A549 (cell line): Measurements from ENCODE around the gene ZNF384. TPM values are rescaled to one million over a fixed set of nuclear protein-coding genes. Genes with fewer than 3 reads are reported as not detected.

Source experiments
- ATAC-seq, 2 experiments: fragments of 200-7000 bp in 1 of 2; fragments of >200 bp in 1 of 2; cut with Nextera tagmentation in 1 of 2; cut with Tn5 transposase in 1 of 2; 3 replicates each; pipeline versions ENCODE4 v1.8.0 to v1.9.1; 2018 to 2020; ENCODE audit warnings: mild to moderate bottlenecking in 1 of 2, moderate library complexity in 1 of 2
- CTCF ChIA-PET: fragments of 300-600 bp; sonication (Branson Sonifier 250); formaldehyde crosslinking; extraction: SDS; loops from one replicate; lab custom pipeline; 2021; ENCODE audit warnings: antibody characterized with exemption, inconsistent platforms; lab: Yijun Ruan, JAX
- POLR2A ChIA-PET: fragments of 350-600 bp; formaldehyde crosslinking; extraction: SDS; loops from one replicate; lab custom pipeline; 2021; ENCODE audit warnings: antibody characterized with exemption, inconsistent platforms; lab: Yijun Ruan, JAX
- DNase-seq, 2 experiments: peaks; one replicate each; pipeline versions ENCODE4 v3.0.0 to v3.0.0-alpha.2; 2011 to 2016; ENCODE audit warnings: low read depth in 1 of 2, low spot score in 1 of 2
- FAIRE-seq: peaks from 2 replicates; lab custom pipeline; 2011; peaks lifted over from hg19 to GRCh38; lab: Jason Lieb, UNC
- H3K27ac ChIP-seq, 2 experiments: fragments of >200 bp; sonication (Bioruptor Twin); formaldehyde crosslinking; 3 replicates each; pipeline ENCODE4 v1.5.1; 2016 to 2017
- H3K4me1 ChIP-seq: fragments of >200 bp; sonication (Bioruptor Twin); formaldehyde crosslinking; 3 replicates; pipeline ENCODE4 v1.6.1; 2016
- H3K4me2 ChIP-seq: fragments of >200 bp; sonication (Bioruptor Twin); formaldehyde crosslinking; 3 replicates; pipeline ENCODE4 v1.6.1; 2016
- H3K4me3 ChIP-seq: fragments of >200 bp; sonication (Bioruptor Twin); formaldehyde crosslinking; 3 replicates; pipeline ENCODE4 v1.5.1; 2016
- H3K9me3 ChIP-seq: fragments of >200 bp; sonication (Bioruptor Twin); formaldehyde crosslinking; 3 replicates; pipeline ENCODE4 v1.6.1; 2016
- ATOH8 ChIP-seq: fragments of 250-450 bp; sonication (Bioruptor Pico); IDR thresholded peaks from 2 replicates; pipeline ENCODE4 v1.5.0; 2020; ENCODE audit warnings: low read depth, mild to moderate bottlenecking, moderate library complexity
- BHLHE40 ChIP-seq: IDR thresholded peaks from 2 replicates; pipeline ENCODE4 v1.6.1; 2012; ENCODE audit warnings: low read depth, low read length, inconsistent platforms
- CBX2 ChIP-seq: fragments of 200-600 bp; sonication (generic); IDR thresholded peaks from 2 replicates; pipeline ENCODE4 v1.6.1; 2016; ENCODE audit warnings: low read depth, mild to moderate bottlenecking, borderline replicate concordance
- CHD4 ChIP-seq: fragments of 200-600 bp; sonication (generic); IDR thresholded peaks from 2 replicates; pipeline ENCODE4 v1.6.1; 2016; ENCODE audit warnings: antibody characterized with exemption, mild to moderate bottlenecking, borderline replicate concordance
- CTCF ChIP-seq: fragments of >200 bp; sonication (Bioruptor Twin); formaldehyde crosslinking; IDR thresholded peaks from 3 replicates; pipeline ENCODE4 v1.5.1; 2016
- E2F6 ChIP-seq: IDR thresholded peaks from 2 replicates; pipeline ENCODE4 v1.6.1; 2012; ENCODE audit warnings: low read depth, borderline replicate concordance
- EHF ChIP-seq: fragments of 250-450 bp; sonication (Bioruptor Pico); IDR thresholded peaks from 2 replicates; pipeline ENCODE4 v1.5.0; 2020; ENCODE audit warnings: mild to moderate bottlenecking
- EP300 ChIP-seq, 2 experiments: fragments of >200 bp; sonication (Bioruptor Twin); formaldehyde crosslinking; IDR thresholded peaks; 2 replicates in 1 of 2; 3 replicates in 1 of 2; pipeline ENCODE4 v1.6.1; 2016 to 2017
- FOXS1 ChIP-seq: fragments of 250-450 bp; sonication (Bioruptor Pico); IDR thresholded peaks from 2 replicates; pipeline ENCODE4 v1.5.0; 2020; ENCODE audit warnings: mild to moderate bottlenecking, moderate library complexity
- GATA3 ChIP-seq: IDR thresholded peaks from 2 replicates; pipeline ENCODE4 v1.6.1; 2012; ENCODE audit warnings: borderline replicate concordance
- HEYL ChIP-seq: fragments of 250-450 bp; sonication (Bioruptor Pico); IDR thresholded peaks from 2 replicates; pipeline ENCODE4 v1.8.0; 2021; ENCODE audit warnings: mild to moderate bottlenecking, moderate library complexity
- HOXA7 ChIP-seq: fragments of 250-450 bp; sonication (Bioruptor Pico); IDR thresholded peaks from 2 replicates; pipeline ENCODE4 v1.5.0; 2020; ENCODE audit warnings: mild to moderate bottlenecking, moderate library complexity
- HOXB5 ChIP-seq: fragments of 250-450 bp; sonication (Bioruptor Pico); IDR thresholded peaks from 2 replicates; pipeline ENCODE4 v1.5.0; 2020; ENCODE audit warnings: mild to moderate bottlenecking, moderate library complexity
- KDM1A ChIP-seq: fragments of 200-600 bp; sonication (generic); IDR thresholded peaks from 2 replicates; pipeline ENCODE4 v1.6.1; 2016; ENCODE audit warnings: low read depth, mild to moderate bottlenecking
- KDM5A ChIP-seq: fragments of 200-600 bp; sonication (generic); IDR thresholded peaks from 2 replicates; pipeline ENCODE4 v1.6.1; 2016; ENCODE audit warnings: antibody characterized with exemption, mild to moderate bottlenecking
- MAZ ChIP-seq: fragments of 150-350 bp; IDR thresholded peaks from 2 replicates; pipeline ENCODE4 v1.6.1; 2014; ENCODE audit warnings: antibody characterized with exemption, low read depth, low read length, borderline replicate concordance
- MYC ChIP-seq: IDR thresholded peaks from 2 replicates; pipeline ENCODE4 v1.6.1; 2012; ENCODE audit warnings: mild to moderate bottlenecking, inconsistent platforms, low read length, improper control_type of control experiment, borderline replicate concordance
- POLR2AphosphoS2 ChIP-seq: conservative IDR thresholded peaks from 2 replicates; pipeline ENCODE4 v1.6.1; 2012; ENCODE audit warnings: low read length, improper control_type of control experiment, inconsistent platforms
- RCOR1 ChIP-seq: fragments of 150-350 bp; IDR thresholded peaks from 2 replicates; pipeline ENCODE4 v1.6.1; 2014; ENCODE audit warnings: antibody characterized with exemption, low read length, low read depth
- RNF2 ChIP-seq: fragments of 200-600 bp; sonication (generic); IDR thresholded peaks from 2 replicates; pipeline ENCODE4 v1.6.1; 2016; ENCODE audit warnings: low read depth, mild to moderate bottlenecking, antibody characterized with exemption, moderate library complexity, borderline replicate concordance
- SMC3 ChIP-seq: fragments of >200 bp; sonication (Bioruptor Twin); formaldehyde crosslinking; IDR thresholded peaks from 3 replicates; pipeline ENCODE4 v1.6.1; 2018; ENCODE audit warnings: inconsistent platforms
- ZNF302 ChIP-seq: fragments of 250-450 bp; sonication (Bioruptor Pico); IDR thresholded peaks from 2 replicates; pipeline ENCODE4 v1.9.0; 2021; ENCODE audit warnings: inconsistent platforms, mild to moderate bottlenecking, moderate library complexity
- WGBS: methylation state at CpG from one replicate; pipeline ENCODE4 v1.1.6; 2017; ENCODE audit errors: missing lambda C conversion rate; 5-methylcytosine and 5-hydroxymethylcytosine counted together
- polyA plus RNA-seq, 4 experiments: library from polyadenylated mRNA; depleted of rRNA in 3 of 4; stranded (reverse); fragments of >200 nt; fragmentation: RNase III in 1 of 4; extraction: RNeasy Plus Mini Kit Qiagen cat#74134 plus additional on column Dnase treatment in 1 of 4; gene quantifications; 2 replicates in 3 of 4; 3 replicates in 1 of 4; pipeline ENCODE4 v1.2.3, GENCODE V29; 2011 to 2017
- TF ChIP-seq, protein P1 (sequence below): IDR thresholded peaks from 2 replicates; pipeline ENCODE4 v1.6.1; 2012
- TF ChIP-seq, protein P2 (sequence below): fragments of >200 bp; sonication (Bioruptor Twin); formaldehyde crosslinking; IDR thresholded peaks from 3 replicates; pipeline ENCODE4 v1.6.1; 2016
- TF ChIP-seq, protein P3 (sequence below): fragments of 250-450 bp; sonication (Bioruptor Pico); IDR thresholded peaks from 2 replicates; pipeline ENCODE4 v1.5.0; 2021; ENCODE audit warnings: mild to moderate bottlenecking, moderate library complexity, borderline replicate concordance
- TF ChIP-seq, protein P4 (sequence below): IDR thresholded peaks from 2 replicates; pipeline ENCODE4 v1.6.1; 2012

Gene ZNF384
- polyA plus RNA-seq, 2 of the 4 experiments (the other 2 are of a cell fraction): 59.6 to 79.8 TPM

DNA sequence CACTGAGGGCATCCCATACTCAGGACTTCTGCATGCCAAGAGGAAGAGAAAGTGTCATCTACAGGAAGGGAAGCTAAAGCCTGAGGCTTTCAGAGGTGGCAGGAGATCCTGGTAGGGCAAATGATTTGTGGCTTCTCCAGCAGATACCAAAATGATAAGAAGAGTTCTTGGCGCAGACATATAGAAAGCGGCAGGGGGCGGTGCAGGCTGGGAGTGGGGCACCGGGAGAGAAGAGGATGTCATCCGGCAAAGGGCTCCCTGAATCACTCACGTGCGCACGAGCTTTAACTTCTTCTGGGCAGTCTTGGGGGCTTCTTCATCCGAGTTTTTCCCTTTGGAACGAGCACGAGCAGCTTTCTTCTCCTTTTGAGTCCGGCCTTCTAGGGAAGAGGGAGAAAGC lies 36.8 kb downstream of the ZNF384 start:
- POLR2A ChIA-PET: no interaction called here
- no peaks in the 10 kb centered on the region; the same call in 2 of the 3 replicates for H3K9me3 ChIP-seq
- no peak for ATAC-seq
- no peak overlapping the region for H3K4me3 ChIP-seq
- TF ChIP-seq EHF (CRISPR knock-in tag) (no peak), SMC3 (no peak), HOXB5 (CRISPR knock-in tag) (no peak), BHLHE40 (no peak), MAZ (no peak), GATA3 (no peak), HEYL (CRISPR knock-in tag) (no peak), MYC (no peak), RCOR1 (no peak), POLR2AphosphoS2 (no peak), HOXA7 (CRISPR knock-in tag) (no peak), EP300 (IDR thresholded peaks at IDR 0.05) (no peak), CHD4 (no peak), FOXS1 (CRISPR knock-in tag) (no peak), KDM1A (no peak)
- TF ChIP-seq, protein P1, sequence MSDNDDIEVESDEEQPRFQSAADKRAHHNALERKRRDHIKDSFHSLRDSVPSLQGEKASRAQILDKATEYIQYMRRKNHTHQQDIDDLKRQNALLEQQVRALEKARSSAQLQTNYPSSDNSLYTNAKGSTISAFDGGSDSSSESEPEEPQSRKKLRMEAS: no peak
- TF ChIP-seq, protein P2, sequence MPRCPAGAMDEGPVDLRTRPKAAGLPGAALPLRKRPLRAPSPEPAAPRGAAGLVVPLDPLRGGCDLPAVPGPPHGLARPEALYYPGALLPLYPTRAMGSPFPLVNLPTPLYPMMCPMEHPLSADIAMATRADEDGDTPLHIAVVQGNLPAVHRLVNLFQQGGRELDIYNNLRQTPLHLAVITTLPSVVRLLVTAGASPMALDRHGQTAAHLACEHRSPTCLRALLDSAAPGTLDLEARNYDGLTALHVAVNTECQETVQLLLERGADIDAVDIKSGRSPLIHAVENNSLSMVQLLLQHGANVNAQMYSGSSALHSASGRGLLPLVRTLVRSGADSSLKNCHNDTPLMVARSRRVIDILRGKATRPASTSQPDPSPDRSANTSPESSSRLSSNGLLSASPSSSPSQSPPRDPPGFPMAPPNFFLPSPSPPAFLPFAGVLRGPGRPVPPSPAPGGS: no peak
- TF ChIP-seq, protein P3, sequence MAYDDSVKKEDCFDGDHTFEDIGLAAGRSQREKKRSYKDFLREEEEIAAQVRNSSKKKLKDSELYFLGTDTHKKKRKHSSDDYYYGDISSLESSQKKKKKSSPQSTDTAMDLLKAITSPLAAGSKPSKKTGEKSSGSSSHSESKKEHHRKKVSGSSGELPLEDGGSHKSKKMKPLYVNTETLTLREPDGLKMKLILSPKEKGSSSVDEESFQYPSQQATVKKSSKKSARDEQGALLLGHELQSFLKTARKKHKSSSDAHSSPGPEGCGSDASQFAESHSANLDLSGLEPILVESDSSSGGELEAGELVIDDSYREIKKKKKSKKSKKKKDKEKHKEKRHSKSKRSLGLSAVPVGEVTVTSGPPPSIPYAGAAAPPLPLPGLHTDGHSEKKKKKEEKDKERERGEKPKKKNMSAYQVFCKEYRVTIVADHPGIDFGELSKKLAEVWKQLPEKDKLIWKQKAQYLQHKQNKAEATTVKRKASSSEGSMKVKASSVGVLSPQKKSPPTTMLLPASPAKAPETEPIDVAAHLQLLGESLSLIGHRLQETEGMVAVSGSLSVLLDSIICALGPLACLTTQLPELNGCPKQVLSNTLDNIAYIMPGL (CRISPR knock-in tag): no peak
- FAIRE-seq: no peak
- H3K27ac ChIP-seq: no peak overlapping the region
- no peak for DNase-seq
- CTCF ChIA-PET: interaction anchor here (0.7 to 1.9 kb wide), 3 partner anchors 11 to 190 kb away, joined by 3 to 4 read pairs (median 3); no protein-coding TSS in a partner anchor
- H3K4me1 ChIP-seq: no peaks in the 10 kb centered on the region
- 92% methylated on average over 12 of the region's 12 CpGs for WGBS
- no peak overlapping the region for H3K4me2 ChIP-seq

DNA sequence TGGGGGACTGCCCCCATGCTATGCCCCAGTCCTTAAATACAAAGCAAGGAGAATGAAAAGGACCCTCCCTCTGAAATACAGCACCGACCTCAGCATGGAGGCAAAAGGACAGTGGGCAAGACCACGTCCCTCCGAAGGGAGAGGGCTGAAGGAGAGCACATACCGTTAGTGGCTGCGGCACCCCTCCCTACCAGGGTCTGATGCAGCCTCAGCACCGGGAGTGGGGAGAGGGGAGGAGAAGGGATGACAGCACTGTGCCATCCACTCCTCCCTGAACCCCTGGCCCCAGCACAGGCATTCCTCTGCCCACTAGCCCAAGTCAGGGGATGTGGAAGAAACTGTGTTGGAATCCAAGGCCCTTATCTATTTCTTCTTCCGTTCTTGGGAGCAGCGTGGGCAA lies 38.3 kb downstream of the ZNF384 start:
- ATAC-seq: no peak; a peak in 2 of 6 replicates
- FAIRE-seq: no peak
- peaks cover 12% of the 10 kb centered on the region; the same call in 2 of the 3 replicates for H3K9me3 ChIP-seq
- no peak for DNase-seq
- H3K4me3 ChIP-seq: no peak overlapping the region
- 84% methylated on average over 8 of the region's 8 CpGs for WGBS
- H3K4me2 ChIP-seq: no peak overlapping the region
- no peak overlapping the region for H3K27ac ChIP-seq
- ChIA-PET POLR2A (no interaction called here), CTCF (no interaction called here)
- H3K4me1 ChIP-seq: no peaks in the 10 kb centered on the region
- TF ChIP-seq CBX2 (no peak), ZNF302 (CRISPR knock-in tag) (no peak), EHF (CRISPR knock-in tag) (no peak), GATA3 (no peak), HEYL (CRISPR knock-in tag) (no peak), E2F6 (no peak), KDM5A (no peak), ATOH8 (CRISPR knock-in tag) (no peak), CHD4 (no peak), RNF2 (no peak), CTCF (no peak)
- TF ChIP-seq, protein P4, sequence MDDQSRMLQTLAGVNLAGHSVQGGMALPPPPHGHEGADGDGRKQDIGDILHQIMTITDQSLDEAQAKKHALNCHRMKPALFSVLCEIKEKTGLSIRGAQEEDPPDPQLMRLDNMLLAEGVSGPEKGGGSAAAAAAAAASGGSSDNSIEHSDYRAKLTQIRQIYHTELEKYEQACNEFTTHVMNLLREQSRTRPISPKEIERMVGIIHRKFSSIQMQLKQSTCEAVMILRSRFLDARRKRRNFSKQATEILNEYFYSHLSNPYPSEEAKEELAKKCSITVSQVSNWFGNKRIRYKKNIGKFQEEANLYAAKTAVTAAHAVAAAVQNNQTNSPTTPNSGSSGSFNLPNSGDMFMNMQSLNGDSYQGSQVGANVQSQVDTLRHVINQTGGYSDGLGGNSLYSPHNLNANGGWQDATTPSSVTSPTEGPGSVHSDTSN: no peak
